ENCODE measurements around the gene CTNND2. TPM values are rescaled to one million over a fixed set of nuclear protein-coding genes. Genes with fewer than 3 reads are reported as not detected.

Gene CTNND2
- total RNA-seq, 1 donor: 1.9 TPM

DNA sequence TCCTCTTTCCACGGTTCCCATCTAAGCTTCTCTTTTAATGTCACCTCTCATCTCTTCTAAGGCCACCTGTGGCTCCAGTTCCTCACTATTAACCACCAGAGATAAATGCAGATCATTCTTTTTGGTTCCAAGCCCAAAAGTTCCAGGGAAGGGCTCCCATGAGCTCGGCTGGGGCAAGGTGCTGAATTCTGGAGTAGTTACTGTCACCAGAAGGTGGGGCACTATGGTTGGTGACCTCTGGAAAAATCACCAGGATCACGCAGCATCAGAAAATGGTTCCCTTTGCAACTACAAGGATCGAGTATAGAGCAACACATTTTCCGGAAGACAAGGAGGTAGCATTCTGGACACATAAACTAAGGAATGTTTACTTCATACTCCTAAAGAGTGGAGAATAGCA, 614.5 kb downstream of the CTNND2 start:
- DNase-seq (ENCODE audit: low read depth): no peak
- TF ChIP-seq, protein P1, sequence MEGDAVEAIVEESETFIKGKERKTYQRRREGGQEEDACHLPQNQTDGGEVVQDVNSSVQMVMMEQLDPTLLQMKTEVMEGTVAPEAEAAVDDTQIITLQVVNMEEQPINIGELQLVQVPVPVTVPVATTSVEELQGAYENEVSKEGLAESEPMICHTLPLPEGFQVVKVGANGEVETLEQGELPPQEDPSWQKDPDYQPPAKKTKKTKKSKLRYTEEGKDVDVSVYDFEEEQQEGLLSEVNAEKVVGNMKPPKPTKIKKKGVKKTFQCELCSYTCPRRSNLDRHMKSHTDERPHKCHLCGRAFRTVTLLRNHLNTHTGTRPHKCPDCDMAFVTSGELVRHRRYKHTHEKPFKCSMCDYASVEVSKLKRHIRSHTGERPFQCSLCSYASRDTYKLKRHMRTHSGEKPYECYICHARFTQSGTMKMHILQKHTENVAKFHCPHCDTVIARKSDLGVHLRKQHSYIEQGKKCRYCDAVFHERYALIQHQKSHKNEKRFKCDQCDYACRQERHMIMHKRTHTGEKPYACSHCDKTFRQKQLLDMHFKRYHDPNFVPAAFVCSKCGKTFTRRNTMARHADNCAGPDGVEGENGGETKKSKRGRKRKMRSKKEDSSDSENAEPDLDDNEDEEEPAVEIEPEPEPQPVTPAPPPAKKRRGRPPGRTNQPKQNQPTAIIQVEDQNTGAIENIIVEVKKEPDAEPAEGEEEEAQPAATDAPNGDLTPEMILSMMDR (IDR thresholded peaks at IDR 0.05; ENCODE audit: insufficient read depth, low read length): no peak
- H3K4me3 ChIP-seq (ENCODE audit: low read depth, low read length): no peak overlapping the region

DNA sequence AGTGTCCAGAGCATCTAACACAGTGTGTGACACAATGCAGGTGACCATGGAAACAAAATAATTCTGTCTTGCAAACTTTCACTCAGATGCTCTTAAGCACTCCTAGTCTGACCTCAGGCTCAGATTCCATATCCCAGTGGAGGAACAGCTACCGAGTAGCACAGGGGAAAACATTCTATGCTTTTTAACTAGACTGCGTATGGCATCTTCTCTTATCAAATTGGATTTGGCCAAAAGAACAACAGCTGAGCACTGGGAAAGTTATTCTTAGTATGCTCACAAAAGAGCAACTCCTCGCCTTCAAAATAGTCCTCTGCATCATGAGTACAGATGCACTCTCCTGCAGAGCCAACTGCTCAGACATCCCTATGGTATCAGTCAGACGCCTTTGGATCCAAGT, 615.0 kb downstream of the CTNND2 start:
- no peak for DNase-seq (ENCODE audit: low read depth)
- TF ChIP-seq, protein P1 (IDR thresholded peaks at IDR 0.05; ENCODE audit: insufficient read depth, low read length): no peak
- H3K4me3 ChIP-seq (ENCODE audit: low read depth, low read length): no peak overlapping the region

DNA sequence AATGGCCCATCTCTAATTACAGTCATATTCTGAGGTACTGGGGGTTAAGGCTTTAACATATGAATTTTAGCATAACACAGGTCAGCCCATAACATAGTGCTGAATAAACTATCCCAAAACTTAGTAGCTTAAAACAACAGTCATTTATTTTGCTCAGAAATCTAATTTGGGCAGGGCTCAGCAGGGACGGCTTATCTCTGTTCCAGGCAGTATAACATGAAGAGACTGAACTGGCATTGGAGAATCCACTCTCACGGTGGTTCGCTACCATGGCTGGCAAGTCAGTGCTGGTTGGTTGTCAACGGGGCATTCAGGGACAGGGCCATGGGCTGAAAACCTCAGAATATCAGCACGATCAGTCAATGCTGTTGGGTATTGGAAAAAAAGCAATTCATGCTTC, 622.4 kb downstream of the CTNND2 start:
- H3K4me3 ChIP-seq (ENCODE audit: low read depth, low read length): no peak overlapping the region
- TF ChIP-seq, protein P1 (IDR thresholded peaks at IDR 0.05; ENCODE audit: insufficient read depth, low read length): no peak
- DNase-seq (ENCODE audit: low read depth): no peak

DNA sequence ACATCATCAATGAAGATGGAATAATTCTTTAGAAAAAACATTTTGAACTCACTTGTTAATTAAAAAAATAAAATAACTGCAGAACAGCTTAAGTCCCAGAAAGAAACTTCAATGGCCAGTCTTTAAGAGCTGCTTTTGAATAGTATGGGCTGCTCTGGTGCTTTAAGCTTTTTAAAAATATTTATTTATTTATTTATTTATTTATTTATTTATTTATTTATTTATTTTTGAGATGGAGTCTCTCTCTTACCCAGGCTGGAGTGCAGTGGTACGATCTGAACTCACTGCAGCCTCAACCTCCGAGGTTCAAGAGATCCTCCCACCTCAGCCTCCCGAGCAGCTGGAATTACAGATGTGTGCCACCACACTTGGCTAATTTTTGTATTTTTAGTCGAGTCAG, 626.9 kb downstream of the CTNND2 start:
- no peak overlapping the region for H3K4me3 ChIP-seq (ENCODE audit: low read depth, low read length)
- TF ChIP-seq, protein P1 (IDR thresholded peaks at IDR 0.05; ENCODE audit: insufficient read depth, low read length): no peak
- no peak for DNase-seq (ENCODE audit: low read depth)

DNA sequence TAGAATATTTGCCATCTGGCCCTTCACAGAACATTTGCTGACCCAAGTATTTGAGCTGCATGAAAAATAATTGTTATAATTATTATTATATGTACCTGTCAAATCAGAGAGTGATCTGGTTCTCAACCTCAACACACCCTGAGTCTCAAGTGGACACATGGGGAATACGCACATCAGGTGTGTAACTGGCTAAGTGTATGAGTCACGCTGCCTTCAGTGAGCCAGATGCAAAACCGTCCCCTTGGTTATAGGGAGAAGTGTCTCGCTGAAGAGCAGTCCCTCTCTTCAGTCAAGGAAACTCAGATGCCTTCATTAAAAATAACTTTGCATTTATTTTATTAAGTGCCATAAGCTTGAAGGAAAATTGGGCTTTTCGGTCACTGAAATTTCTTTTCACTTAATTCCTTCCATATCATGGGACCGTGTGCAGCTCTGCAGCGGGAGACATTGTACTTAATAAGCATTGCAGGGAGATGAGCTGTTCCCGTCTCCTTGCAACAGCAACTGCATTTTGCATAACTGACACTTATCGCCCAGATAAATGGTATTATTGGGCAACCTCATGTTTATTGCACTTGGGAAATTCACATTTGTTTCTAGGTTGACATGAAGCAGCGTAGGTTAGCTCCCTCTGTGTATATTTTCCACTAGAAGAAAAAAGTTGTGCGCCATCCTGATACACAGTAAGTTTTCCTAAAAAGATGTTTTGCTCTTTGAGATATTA, 630.9 kb downstream of the CTNND2 start:
- no peak for DNase-seq (ENCODE audit: low read depth)
- no peak overlapping the region for H3K4me3 ChIP-seq (ENCODE audit: low read depth, low read length)
- TF ChIP-seq, protein P1 (IDR thresholded peaks at IDR 0.05; ENCODE audit: insufficient read depth, low read length): no peak

DNA sequence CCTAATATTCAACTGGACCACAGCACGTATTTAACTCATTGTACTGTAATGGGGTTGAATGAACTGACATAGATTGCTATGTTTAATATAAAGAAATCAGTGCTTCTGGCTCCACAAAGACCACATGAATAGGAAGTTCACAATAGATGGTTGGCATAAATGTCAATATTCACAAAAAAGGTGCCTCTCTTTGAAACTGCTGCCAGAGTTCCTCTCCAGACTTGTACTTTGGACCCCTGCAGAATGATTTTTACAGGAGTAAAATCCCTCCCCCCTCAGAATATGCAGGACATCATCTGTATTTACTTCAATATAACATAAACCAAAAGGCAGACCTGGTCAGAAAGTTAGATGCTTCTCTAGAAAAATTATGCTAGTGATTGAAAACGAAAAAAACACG, 634.7 kb downstream of the CTNND2 start:
- H3K4me3 ChIP-seq (ENCODE audit: low read depth, low read length): no peak overlapping the region
- TF ChIP-seq, protein P1 (IDR thresholded peaks at IDR 0.05; ENCODE audit: insufficient read depth, low read length): no peak
- DNase-seq (ENCODE audit: low read depth): no peak

DNA sequence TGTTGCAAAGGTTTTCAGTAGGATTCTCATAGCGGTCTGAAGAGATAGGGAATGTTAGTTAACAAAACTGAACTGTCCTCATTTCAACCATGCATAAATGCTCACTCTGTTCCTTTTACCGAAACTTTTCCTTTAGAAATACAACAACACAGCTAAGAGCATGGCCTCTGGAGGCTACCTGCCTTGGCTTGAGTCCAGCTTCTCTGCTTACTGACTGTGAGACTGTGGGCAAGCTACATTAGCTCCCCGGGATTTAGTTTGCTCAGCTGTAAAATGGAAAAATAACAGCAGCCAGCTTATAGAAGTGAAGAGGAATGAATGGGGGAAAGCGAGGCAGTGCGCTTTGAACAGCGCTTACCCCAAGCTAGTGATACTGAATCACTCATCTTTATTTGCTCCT, 635.4 kb downstream of the CTNND2 start:
- no peak for DNase-seq (ENCODE audit: low read depth)
- no peak overlapping the region for H3K4me3 ChIP-seq (ENCODE audit: low read depth, low read length)
- TF ChIP-seq, protein P1 (IDR thresholded peaks at IDR 0.05; ENCODE audit: insufficient read depth, low read length): no peak
